Measurements from ENCODE around the gene PRDM11.

PRDM11 gene

GRCh38 chr11:45146072-45147016 lies at the start of gene PRDM11:
TSS of gene PRDM11 (plus strand) at chr11:45146639. CDS start at chr11:45181767, 35,128 bp downstream.
- DNase-seq (ENCODE audit: low read depth) = peak; percentile 79

GRCh38 chr11:45097721-45098493 lies 48.5 kb upstream of the PRDM11 start:
- no peak overlapping the region for H3K4me3 ChIP-seq (replicated peaks; ENCODE audit: low read depth, low read length)
- TF ChIP-seq CTCF (IDR thresholded peaks at IDR 0.05; ENCODE audit: low read length, missing control alignments) = no peak
- DNase-seq (ENCODE audit: low read depth) = peak; percentile 81

More at GRCh38 chr11:45146072-45147016, at the start of gene PRDM11:
- H3K4me3 ChIP-seq (replicated peaks; ENCODE audit: low read depth, low read length) = peak within 1 kb of the TSS; percentile 76
- TF ChIP-seq CTCF (IDR thresholded peaks at IDR 0.05; ENCODE audit: low read length, missing control alignments) = no peak

GRCh38 chr11:45098929-45099328 lies 47.5 kb upstream of the PRDM11 start:
- TF ChIP-seq CTCF (IDR thresholded peaks at IDR 0.05; ENCODE audit: low read length, missing control alignments) = no peak
- no peak for DNase-seq (ENCODE audit: low read depth)
- H3K4me3 ChIP-seq (replicated peaks; ENCODE audit: low read depth, low read length) = no peak overlapping the region

- peak; percentile 55 for DNase-seq (ENCODE audit: low read depth)
- TF ChIP-seq CTCF (IDR thresholded peaks at IDR 0.05; ENCODE audit: low read length, missing control alignments) = no peak
- no peak overlapping the region for H3K4me3 ChIP-seq (replicated peaks; ENCODE audit: low read depth, low read length)
These were observed 46.1 kb upstream of the PRDM11 start for GRCh38 chr11:45100339-45100738.

GRCh38 chr11:45102361-45102809 lies 44.1 kb upstream of the PRDM11 start:
- DNase-seq (ENCODE audit: low read depth) = peak; percentile 44
- TF ChIP-seq CTCF (IDR thresholded peaks at IDR 0.05; ENCODE audit: low read length, missing control alignments) = no peak
- no peak overlapping the region for H3K4me3 ChIP-seq (replicated peaks; ENCODE audit: low read depth, low read length)

- H3K4me3 ChIP-seq (replicated peaks; ENCODE audit: low read depth, low read length) = no peak overlapping the region
- DNase-seq (ENCODE audit: low read depth) = peak; percentile 89
- TF ChIP-seq CTCF (IDR thresholded peaks at IDR 0.05; ENCODE audit: low read length, missing control alignments) = peak; percentile 94
These were observed 43.4 kb upstream of the PRDM11 start for GRCh38 chr11:45102810-45103621.

Measured in fibroblast of pulmonary artery (primary cell).